Colonic mucosa (tissue), 4 donors: ENCODE results near the gene POLR1E. TPM values are rescaled to one million over a fixed set of nuclear protein-coding genes. Genes with fewer than 3 reads are reported as not detected.
A peak's percentile ranks its signal among the peaks of the same experiment; 100 is the strongest.

ENCODE experiments used
- DNase-seq: peaks from one replicate; pipeline ENCODE4 v3.0.0-alpha.2; 2020
- H3K27ac ChIP-seq: fragments of 200-600 bp; one replicate; pipeline ENCODE4 v1.8.0; 2021
- H3K27me3 ChIP-seq: fragments of 200-600 bp; one replicate; pipeline ENCODE4 v1.8.0; 2021
- H3K36me3 ChIP-seq: fragments of 200-600 bp; one replicate; pipeline ENCODE4 v1.8.0; 2021
- H3K4me1 ChIP-seq: fragments of 200-600 bp; one replicate; pipeline ENCODE4 v1.8.0; 2021; ENCODE audit warnings: mild to moderate bottlenecking
- H3K4me3 ChIP-seq: fragments of 200-600 bp; one replicate; pipeline ENCODE4 v1.8.0; 2021
- H3K9ac ChIP-seq, 2 donors: one replicate each; pipeline ENCODE4 v1.7.0; 2013; ENCODE audit warnings: control low read depth in 2 of 2, low read depth in 2 of 2, low read length in 2 of 2
- H3K9me3 ChIP-seq: fragments of 200-600 bp; one replicate; pipeline ENCODE4 v1.8.0; 2021
- CTCF ChIP-seq: fragments of 200-600 bp; IDR thresholded peaks from one replicate; pipeline ENCODE4 v1.8.0; 2022; ENCODE audit warnings: antibody characterized with exemption, mild to moderate bottlenecking
- intact Hi-C: fragments of 100-400 bp; cut with DNase I; formaldehyde crosslinking; loops from one replicate; pipeline ENCODE4 v1.14.1; 2022
- total RNA-seq, 2 donors: library from RNA; stranded (reverse); fragmentation: NEBNext Ultra II Directional in 1 of 2; extraction: Animal tissue kit (Norgen Biotek cat#: 25700) in 1 of 2; gene quantifications; one replicate each; pipeline ENCODE4 v1.2.1, GENCODE V29; 2021
- donor health status: healthy.
- donor health status: DM: no; HTN: no; CAD: no.
- donor health status: DM: no; HTN: no; CAD: no.

POLR1E gene
- total RNA-seq, 2 donors from 2014 or later, result 10.8 to 19.3 TPM

- no peaks in the 10 kb centered on the region for H3K9me3 ChIP-seq
- intact Hi-C loops, result no loop called here
- no peaks in the 10 kb centered on the region for H3K27me3 ChIP-seq
- H3K4me1 ChIP-seq, result peaks cover 9% of the 10 kb centered on the region
- H3K4me3 ChIP-seq, result peak overlapping the region; percentile 83
- peak overlapping the region; percentile 15 for H3K27ac ChIP-seq
- no peak for TF ChIP-seq CTCF
- H3K9ac ChIP-seq, result peak overlapping the region; percentile 80 to 94
- no peaks in the 10 kb centered on the region for H3K36me3 ChIP-seq
- no peak for DNase-seq
Observed at GRCh38 chr9:37486256-37486615, 488 bp downstream of the POLR1E start.

- H3K27ac ChIP-seq, result peak overlapping the region; percentile 15
Observed at GRCh38 chr9:37486616-37487548, 1.1 kb downstream of the POLR1E start.

GRCh38 chr9:37491939-37492338 lies 6.2 kb downstream of the POLR1E start:
- Histone ChIP-seq H3K4me3 (no peak overlapping the region), H3K4me1 (peaks cover 6% of the 10 kb centered on the region), H3K9me3 (no peaks in the 10 kb centered on the region), H3K27me3 (no peaks in the 10 kb centered on the region), H3K9ac (no peak overlapping the region), H3K36me3 (no peaks in the 10 kb centered on the region), H3K27ac (no peak overlapping the region)
- no peak for DNase-seq
- TF ChIP-seq CTCF, result no peak
- intact Hi-C loops, result no loop called here

More at GRCh38 chr9:37486616-37487548, 1.1 kb downstream of the POLR1E start:
- no peaks in the 10 kb centered on the region for H3K36me3 ChIP-seq
- peak overlapping the region; percentile 80 to 94 for H3K9ac ChIP-seq
- DNase-seq, result no peak
- H3K4me1 ChIP-seq, result peaks cover 9% of the 10 kb centered on the region
- no peaks in the 10 kb centered on the region for H3K27me3 ChIP-seq
- H3K9me3 ChIP-seq, result no peaks in the 10 kb centered on the region
- peak overlapping the region; percentile 83 for H3K4me3 ChIP-seq
- intact Hi-C loops, result no loop called here
- no peak for TF ChIP-seq CTCF

DNA sequence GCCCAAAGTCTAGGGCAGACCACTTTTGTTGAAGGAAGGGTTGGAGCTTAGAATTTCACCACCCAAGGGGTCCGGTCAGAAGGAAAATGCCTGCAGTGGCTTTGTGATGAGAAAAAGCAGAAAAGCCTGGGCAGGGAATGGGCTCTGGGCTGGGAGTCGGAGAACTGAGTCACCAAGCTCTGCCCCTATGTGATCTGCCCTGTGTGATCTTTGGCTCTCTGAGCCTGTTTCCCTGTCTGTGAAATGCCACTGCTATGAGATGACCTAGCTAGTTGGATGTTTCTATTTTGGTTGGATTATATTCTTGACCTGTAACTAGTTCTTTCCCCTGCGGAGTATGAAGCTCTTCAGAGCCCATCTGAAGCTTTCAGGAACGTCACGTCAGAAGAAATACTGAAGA lies 9.8 kb downstream of the POLR1E start:
- Histone ChIP-seq H3K36me3 (no peaks in the 10 kb centered on the region), H3K27ac (no peak overlapping the region), H3K9ac (no peak overlapping the region), H3K27me3 (no peaks in the 10 kb centered on the region), H3K9me3 (no peaks in the 10 kb centered on the region), H3K4me1 (no peaks in the 10 kb centered on the region), H3K4me3 (no peak overlapping the region)
- intact Hi-C loops, result no loop called here
- no peak for DNase-seq
- no peak for TF ChIP-seq CTCF

GRCh38 chr9:37496020-37496419 lies 10.3 kb downstream of the POLR1E start:
- Histone ChIP-seq H3K4me3 (no peak overlapping the region), H3K27me3 (no peaks in the 10 kb centered on the region), H3K4me1 (no peaks in the 10 kb centered on the region), H3K9me3 (no peaks in the 10 kb centered on the region), H3K36me3 (no peaks in the 10 kb centered on the region), H3K27ac (no peak overlapping the region), H3K9ac (no peak overlapping the region)
- TF ChIP-seq CTCF, result no peak
- no peak for DNase-seq
- intact Hi-C loops, result no loop called here
